ENCODE data around the gene HBEGF. TPM values are rescaled to one million over a fixed set of nuclear protein-coding genes. Genes with fewer than 3 reads are reported as not detected.

HBEGF gene
- total and polyA plus RNA-seq, 7 experiments from 2014 or later, result 0.35 to 95.5 (median 11.6) TPM; not detected in 2

DNA sequence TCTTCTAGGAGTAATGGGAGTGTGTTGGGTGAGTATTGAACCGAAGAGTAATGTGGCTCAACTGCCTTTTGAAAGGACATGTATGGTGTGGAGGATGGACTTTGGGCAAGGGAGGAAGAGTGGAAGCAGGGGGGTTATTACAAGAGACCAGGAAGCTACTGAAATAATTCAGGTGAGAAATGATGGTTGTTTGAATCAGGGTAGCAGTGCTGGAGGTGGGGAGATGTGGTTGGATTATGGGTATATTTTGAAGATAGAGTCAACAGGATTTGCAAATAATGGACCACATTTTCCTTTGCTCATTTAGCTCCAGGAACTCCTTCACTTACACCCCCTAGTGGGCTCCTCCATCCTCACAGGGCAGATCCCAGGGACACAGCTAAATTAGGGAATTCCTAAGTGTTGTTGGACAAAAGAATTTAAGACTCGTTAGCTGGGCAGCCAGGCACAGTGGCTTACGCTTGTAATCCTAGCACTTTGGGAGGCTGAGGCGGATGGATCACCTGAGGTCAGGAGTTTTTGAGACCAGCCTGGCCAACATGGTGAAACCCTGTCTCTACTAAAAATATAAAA, 12.4 kb upstream of the HBEGF start:
- Histone ChIP-seq H3K9me3 (ENCODE audit: control insufficient read depth in 2 of 3, low read length in 3 of 3) (no peaks in the 10 kb centered on the region), H3K4me1 (ENCODE audit: control insufficient read depth in 2 of 2, insufficient read depth in 2 of 2, low read length in 2 of 2) (peaks cover 8 to 12% of the 10 kb centered on the region in 2 donors), H3K36me3 (ENCODE audit: control insufficient read depth in 2 of 3, insufficient read depth in 3 of 3, low read length in 3 of 3) (no peaks in the 10 kb centered on the region), H3K4me3 (ENCODE audit: low read length) (no peak overlapping the region), H3K27ac (ENCODE audit: low read depth, low read length) (no peak overlapping the region), H3K27me3 (ENCODE audit: control insufficient read depth in 2 of 2, insufficient read depth in 2 of 2, low read length in 2 of 2) (no peaks in the 10 kb centered on the region)
- no peak overlapping the region for H3K27ac Mint-ChIP-seq
- peaks cover 7 to 23% (median 12%) of the 10 kb centered on the region in 7 donors for H3K4me1 Mint-ChIP-seq
- DNase-seq, result no peak
- no peak for ATAC-seq
- POLR2A ChIA-PET, result interaction anchor here (0.6 kb wide), 1 partner anchor 361 kb away, joined by 4 read pairs; no protein-coding TSS in a partner anchor
- H3K4me3 Mint-ChIP-seq, result no peak overlapping the region
- CTCF ChIA-PET, result interaction anchor here (0.6 to 2.1 kb wide), 11 partner anchors 9 to 361 kb away, joined by 3 to 18 read pairs (median 4); partner anchors contain the start of gene PFDN1
- H3K9me3 Mint-ChIP-seq, result peaks cover 0 to 2% (median 0%) of the 10 kb centered on the region in 11 donors
- intact Hi-C loops (cut with micrococcal nuclease), result loop anchor here (5.0 to 10.0 kb wide), 2 partner anchors 182 to 284 kb away; partner anchors contain the start of gene CYSTM1 (in 1 of the 2)
- H3K27me3 Mint-ChIP-seq, result peaks cover 0 to 10% (median 0%) of the 10 kb centered on the region in 5 donors
- H3K36me3 Mint-ChIP-seq, result no peaks in the 10 kb centered on the region

DNA sequence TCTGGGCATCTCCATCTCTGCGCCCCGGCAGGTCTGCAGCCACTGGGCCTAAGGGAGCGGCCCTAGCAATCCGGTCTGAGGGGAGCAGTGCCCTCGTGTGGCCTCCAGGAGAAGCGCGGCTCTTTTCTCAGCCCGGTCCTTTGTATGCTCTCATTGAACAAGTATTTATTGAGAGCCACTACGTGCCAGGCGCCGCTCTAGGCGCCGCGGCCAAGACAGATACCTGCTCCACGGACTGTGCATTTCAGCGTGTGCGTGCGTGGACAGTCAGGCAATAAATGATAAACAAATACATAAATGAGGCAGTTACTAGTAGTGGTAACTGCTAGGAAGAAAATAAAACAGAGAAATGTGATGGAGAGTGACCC, 11.3 kb upstream of the HBEGF start:
- intact Hi-C loops (cut with micrococcal nuclease), result loop anchor here (1.0 to 10.0 kb wide), 7 partner anchors 11 to 283 kb away; partner anchors contain the start of genes CYSTM1 (in 1 of the 2), HBEGF (in 1 of the 2) and PFDN1 (in 1 of the 2)
- CTCF ChIA-PET, result interaction anchor here (0.6 to 2.1 kb wide), 4 partner anchors 8 to 118 kb away, joined by 3 to 18 read pairs (median 8); no protein-coding TSS in a partner anchor
- Mint-ChIP-seq H3K36me3 (no peaks in the 10 kb centered on the region), H3K4me1 (peaks cover 7 to 18% (median 8%) of the 10 kb centered on the region in 7 donors), H3K27me3 (peaks cover 0 to 10% (median 0%) of the 10 kb centered on the region in 5 donors), H3K27ac (peak overlapping the region in 3 of 9 donors; percentile 20 to 47 (median 46)), H3K9me3 (no peaks in the 10 kb centered on the region), H3K4me3 (peak overlapping the region in 9 of 10 donors; percentile 41 to 80 (median 59))
- H3K4me1 ChIP-seq (ENCODE audit: control insufficient read depth in 2 of 2, insufficient read depth in 2 of 2, low read length in 2 of 2), result peaks cover 8% of the 10 kb centered on the region in 2 donors
- no peak overlapping the region for H3K27ac ChIP-seq (ENCODE audit: low read depth, low read length)
- no peaks in the 10 kb centered on the region for H3K27me3 ChIP-seq (ENCODE audit: control insufficient read depth in 2 of 2, insufficient read depth in 2 of 2, low read length in 2 of 2)
- peak; percentile 97 for ATAC-seq
- POLR2A ChIA-PET, result no interaction called here
- no peaks in the 10 kb centered on the region for H3K9me3 ChIP-seq (ENCODE audit: control insufficient read depth in 2 of 3, low read length in 3 of 3)
- no peaks in the 10 kb centered on the region for H3K36me3 ChIP-seq (ENCODE audit: control insufficient read depth in 2 of 3, insufficient read depth in 3 of 3, low read length in 3 of 3)
- H3K4me3 ChIP-seq (ENCODE audit: low read length), result peak overlapping the region; percentile 36
- DNase-seq, result peak; percentile 42 to 73 (median 61)

DNA sequence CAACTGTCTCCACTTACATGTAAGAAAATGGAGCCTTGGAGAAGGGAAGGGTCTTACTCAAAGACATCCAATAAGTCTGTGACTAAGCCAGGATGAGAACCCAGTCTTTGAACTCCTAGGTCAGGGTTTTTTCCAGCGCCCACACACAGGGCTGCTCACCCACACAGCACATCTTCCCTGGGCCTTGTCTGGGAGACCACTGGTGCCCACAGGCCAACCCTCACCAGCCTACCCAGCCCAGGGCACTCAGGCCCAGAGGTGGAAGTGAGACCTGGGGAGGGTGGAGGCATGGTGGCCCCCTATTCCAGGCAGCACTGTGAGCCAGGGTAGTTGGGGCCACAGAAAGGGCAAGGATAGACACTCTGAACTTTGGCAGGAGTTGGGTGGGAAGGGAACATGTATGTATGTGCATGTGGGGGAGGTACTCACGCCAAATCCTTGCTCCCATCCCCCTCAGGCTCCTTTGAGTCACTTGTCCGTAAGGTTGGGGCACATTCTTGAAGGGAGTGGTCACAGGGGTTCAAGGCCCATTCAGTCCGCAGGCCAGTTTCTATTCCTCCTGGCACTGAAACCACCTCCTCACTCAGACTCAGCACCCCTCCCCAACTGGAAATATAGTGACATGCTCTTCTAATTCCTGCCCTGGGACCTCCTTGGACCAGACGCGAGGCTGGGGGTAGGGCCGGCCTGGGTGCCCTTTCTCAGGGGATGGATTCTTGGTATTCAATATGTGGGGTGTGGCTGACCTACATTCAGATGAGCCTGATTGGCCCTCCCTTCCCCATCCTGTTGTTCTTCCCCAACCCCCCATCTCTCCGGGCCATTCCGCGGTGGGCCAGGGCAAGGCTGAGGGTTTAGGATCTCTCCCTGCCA, 10.7 kb upstream of the HBEGF start:
- no peaks in the 10 kb centered on the region for H3K36me3 Mint-ChIP-seq
- ChIA-PET CTCF (interaction anchor here (14.9 kb wide), 1 partner anchor 113 kb away, joined by 262 read pairs; no protein-coding TSS in a partner anchor), POLR2A (no interaction called here)
- ATAC-seq (peak; percentile 19), DNase-seq (no peak)
- no peaks in the 10 kb centered on the region for H3K9me3 ChIP-seq (ENCODE audit: control insufficient read depth in 2 of 3, low read length in 3 of 3)
- peak overlapping the region in 9 of 10 donors; percentile 41 to 80 (median 59) for H3K4me3 Mint-ChIP-seq
- H3K9me3 Mint-ChIP-seq, result no peaks in the 10 kb centered on the region
- intact Hi-C loops (cut with micrococcal nuclease), result loop anchor here (1.0 to 10.0 kb wide), 7 partner anchors 11 to 282 kb away; partner anchors contain the start of genes CYSTM1 (in 1 of the 2), HBEGF (in 1 of the 2) and PFDN1 (in 1 of the 2)
- H3K27ac Mint-ChIP-seq, result peak overlapping the region in 3 of 9 donors; percentile 20 to 47 (median 46)
- H3K4me1 ChIP-seq (ENCODE audit: control insufficient read depth in 2 of 2, insufficient read depth in 2 of 2, low read length in 2 of 2), result peaks cover 8% of the 10 kb centered on the region in 2 donors
- H3K27me3 ChIP-seq (ENCODE audit: control insufficient read depth in 2 of 2, insufficient read depth in 2 of 2, low read length in 2 of 2), result no peaks in the 10 kb centered on the region
- H3K27me3 Mint-ChIP-seq, result peaks cover 0 to 10% (median 0%) of the 10 kb centered on the region in 5 donors
- no peaks in the 10 kb centered on the region for H3K36me3 ChIP-seq (ENCODE audit: control insufficient read depth in 2 of 3, insufficient read depth in 3 of 3, low read length in 3 of 3)
- H3K4me1 Mint-ChIP-seq, result peaks cover 7 to 18% (median 8%) of the 10 kb centered on the region in 7 donors
- H3K27ac ChIP-seq (ENCODE audit: low read depth, low read length), result no peak overlapping the region
- peak overlapping the region; percentile 36 for H3K4me3 ChIP-seq (ENCODE audit: low read length)

DNA sequence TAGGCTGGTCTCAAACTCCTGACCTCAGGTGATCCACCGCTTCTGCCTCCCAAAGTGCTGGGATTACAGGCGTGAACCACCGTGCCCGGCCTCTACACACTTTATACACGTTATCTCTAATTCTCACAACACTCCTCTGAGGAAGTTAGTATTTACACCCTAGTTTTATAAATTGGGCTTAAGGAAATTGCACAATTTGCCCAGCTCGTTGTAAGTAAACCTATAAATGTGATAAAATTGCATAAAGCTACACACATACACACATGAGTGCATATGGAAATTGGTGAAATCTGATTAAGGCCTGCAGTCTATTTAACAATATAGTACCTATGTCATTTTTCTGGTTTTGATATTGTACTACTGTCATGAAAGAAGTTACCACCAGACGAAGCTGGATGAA, 9.1 kb upstream of the HBEGF start:
- Histone ChIP-seq H3K4me3 (ENCODE audit: low read length) (no peak overlapping the region), H3K4me1 (ENCODE audit: control insufficient read depth in 2 of 2, insufficient read depth in 2 of 2, low read length in 2 of 2) (peaks cover 8 to 12% of the 10 kb centered on the region in 2 donors), H3K36me3 (ENCODE audit: control insufficient read depth in 2 of 3, insufficient read depth in 3 of 3, low read length in 3 of 3) (no peaks in the 10 kb centered on the region), H3K27ac (ENCODE audit: low read depth, low read length) (no peak overlapping the region), H3K9me3 (ENCODE audit: control insufficient read depth in 2 of 3, low read length in 3 of 3) (no peaks in the 10 kb centered on the region), H3K27me3 (ENCODE audit: control insufficient read depth in 2 of 2, insufficient read depth in 2 of 2, low read length in 2 of 2) (no peaks in the 10 kb centered on the region)
- ATAC-seq, result no peak
- DNase-seq, result no peak
- Mint-ChIP-seq H3K27ac (no peak overlapping the region), H3K4me3 (no peak overlapping the region), H3K4me1 (peaks cover 8 to 32% (median 13%) of the 10 kb centered on the region in 7 donors), H3K36me3 (no peaks in the 10 kb centered on the region), H3K9me3 (no peaks in the 10 kb centered on the region), H3K27me3 (peaks cover 0 to 11% (median 4%) of the 10 kb centered on the region in 5 donors)
- intact Hi-C loops (cut with micrococcal nuclease), result loop anchor here (5.0 to 10.0 kb wide), 2 partner anchors 178 to 281 kb away; partner anchors contain the start of gene CYSTM1 (in 1 of the 2)
- ChIA-PET CTCF (interaction anchor here (0.6 to 14.9 kb wide), 6 partner anchors 9 to 562 kb away, joined by 3 to 262 read pairs (median 4); partner anchors contain the start of gene HBEGF), POLR2A (interaction anchor here (1.4 kb wide), 1 partner anchor 9 kb away, joined by 4 read pairs; the partner anchor contains the start of gene HBEGF)

DNA sequence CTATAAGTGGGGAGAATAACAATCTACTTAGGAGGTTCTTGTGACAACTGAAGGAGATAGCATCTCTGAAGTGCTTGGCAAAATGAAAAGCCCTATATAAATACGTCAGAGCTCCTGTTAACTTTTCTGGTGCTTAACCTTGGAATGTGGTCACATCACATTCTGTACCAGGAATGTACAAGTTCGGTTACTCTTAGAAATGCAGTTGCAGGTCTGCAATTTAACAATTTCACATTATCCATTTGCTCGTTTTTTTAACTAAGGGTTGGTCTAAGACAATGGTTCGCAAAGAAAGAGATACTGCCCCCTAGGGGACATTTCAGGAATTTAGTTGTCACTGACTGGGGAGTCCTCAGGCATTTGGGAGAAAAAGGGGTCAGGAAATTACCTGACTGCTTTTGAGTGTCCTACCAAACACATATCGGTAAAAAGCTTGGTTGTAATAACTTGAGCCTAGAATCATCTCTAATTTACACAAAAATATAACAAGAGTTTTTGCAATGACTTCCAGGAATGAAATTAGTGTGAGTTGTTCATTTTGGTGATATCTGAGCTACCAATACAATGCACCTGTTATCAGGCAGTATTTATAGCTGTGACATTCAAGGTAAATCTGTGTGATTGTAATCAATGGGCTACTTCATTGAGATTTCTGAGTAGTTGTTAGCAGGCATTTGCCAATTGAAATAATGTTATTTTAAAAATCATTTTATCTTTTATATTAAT, 5.4 kb upstream of the HBEGF start:
- ATAC-seq, result peak; percentile 91
- ChIA-PET POLR2A (interaction anchor here (1.1 to 1.4 kb wide), 3 partner anchors 8 to 295 kb away, joined by 3 to 4 read pairs (median 4); no protein-coding TSS in a partner anchor), CTCF (interaction anchor here (0.6 to 14.9 kb wide), 16 partner anchors 9 to 201 kb away, joined by 3 to 262 read pairs (median 4); partner anchors contain the start of gene PFDN1)
- peak overlapping the region in 5 of 10 donors; percentile 8 to 54 (median 29) for H3K4me3 Mint-ChIP-seq
- no peaks in the 10 kb centered on the region for H3K9me3 Mint-ChIP-seq
- Histone ChIP-seq H3K4me3 (ENCODE audit: low read length) (no peak overlapping the region), H3K27me3 (ENCODE audit: control insufficient read depth in 2 of 2, insufficient read depth in 2 of 2, low read length in 2 of 2) (no peaks in the 10 kb centered on the region), H3K36me3 (ENCODE audit: control insufficient read depth in 2 of 3, insufficient read depth in 3 of 3, low read length in 3 of 3) (no peaks in the 10 kb centered on the region), H3K4me1 (ENCODE audit: control insufficient read depth in 2 of 2, insufficient read depth in 2 of 2, low read length in 2 of 2) (peaks cover 0 to 12% of the 10 kb centered on the region in 2 donors), H3K27ac (ENCODE audit: low read depth, low read length) (no peak overlapping the region), H3K9me3 (ENCODE audit: control insufficient read depth in 2 of 3, low read length in 3 of 3) (no peaks in the 10 kb centered on the region)
- H3K27me3 Mint-ChIP-seq, result peaks cover 0 to 13% (median 5%) of the 10 kb centered on the region in 5 donors
- peak overlapping the region in 4 of 9 donors; percentile 0 to 41 (median 18) for H3K27ac Mint-ChIP-seq
- DNase-seq, result peak in 8 of 9 donors; percentile 52 to 86 (median 78)
- peaks cover 4 to 39% (median 14%) of the 10 kb centered on the region in 7 donors for H3K4me1 Mint-ChIP-seq
- intact Hi-C loops (cut with micrococcal nuclease), result loop anchor here (1.0 to 10.0 kb wide), 5 partner anchors 9 to 277 kb away; partner anchors contain the start of gene CYSTM1 (in 1 of the 2)
- no peaks in the 10 kb centered on the region for H3K36me3 Mint-ChIP-seq

Data from naive thymus-derived CD4-positive, alpha-beta T cell (primary cell).